ENCODE measurements around the gene NOL3. TPM values are rescaled to one million over a fixed set of nuclear protein-coding genes. Genes with fewer than 3 reads are reported as not detected.
A peak's percentile ranks its signal among the peaks of the same experiment; 100 is the strongest.

The NOL3 gene
- total and polyA plus RNA-seq, 2 of the 13 experiments (the other 11 are each of a cell fraction or from before 2014, with no cell fraction given): 5.7 to 20.5 TPM

DNA sequence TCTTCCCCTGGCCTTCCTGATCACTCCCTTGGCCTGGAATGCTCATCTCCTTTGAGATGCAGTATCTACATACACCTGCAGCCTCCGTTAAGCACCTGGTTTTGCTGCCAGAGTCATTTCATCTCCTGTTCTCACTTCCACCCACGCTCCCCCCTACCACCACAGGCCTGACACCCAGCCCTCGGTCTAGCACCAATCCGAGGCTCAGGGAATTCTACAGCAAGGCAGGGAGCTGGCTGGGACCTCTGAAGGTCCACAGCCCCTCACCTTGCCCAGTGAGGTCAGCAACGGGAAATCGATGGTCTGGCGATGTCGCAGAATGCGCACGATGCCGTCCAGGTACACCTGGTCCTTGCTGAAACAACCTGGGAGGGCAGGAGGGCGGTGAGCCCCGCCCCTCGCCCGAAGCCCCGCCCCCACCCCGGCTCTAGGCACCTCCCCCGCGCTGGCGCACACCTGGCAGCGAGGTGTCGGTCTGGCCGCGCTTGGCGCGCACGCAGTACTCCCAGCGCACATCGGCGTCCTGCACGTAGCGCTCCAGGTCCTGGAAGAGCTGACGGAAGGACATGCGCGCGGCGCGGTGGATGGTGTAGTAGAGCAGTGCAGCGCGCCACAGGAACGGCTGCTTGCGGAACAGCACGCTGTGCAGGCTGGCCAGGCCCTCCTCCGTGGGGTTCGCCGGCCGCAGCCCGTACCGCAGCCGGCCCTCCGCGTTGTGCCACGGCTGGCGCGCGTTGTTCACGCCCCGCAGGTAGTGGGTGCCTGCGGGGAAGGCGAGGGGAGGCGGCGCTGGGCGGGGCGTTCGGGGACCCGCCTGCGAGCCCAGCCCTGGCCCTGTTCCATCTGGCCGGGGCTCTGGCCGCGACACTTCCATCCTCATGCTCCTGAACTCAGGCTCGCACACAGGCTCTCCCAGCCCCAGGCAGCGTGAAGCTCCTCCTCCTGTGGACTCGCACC, 7.7 kb downstream of the NOL3 start (continued):
- TF ChIP-seq, protein P1, sequence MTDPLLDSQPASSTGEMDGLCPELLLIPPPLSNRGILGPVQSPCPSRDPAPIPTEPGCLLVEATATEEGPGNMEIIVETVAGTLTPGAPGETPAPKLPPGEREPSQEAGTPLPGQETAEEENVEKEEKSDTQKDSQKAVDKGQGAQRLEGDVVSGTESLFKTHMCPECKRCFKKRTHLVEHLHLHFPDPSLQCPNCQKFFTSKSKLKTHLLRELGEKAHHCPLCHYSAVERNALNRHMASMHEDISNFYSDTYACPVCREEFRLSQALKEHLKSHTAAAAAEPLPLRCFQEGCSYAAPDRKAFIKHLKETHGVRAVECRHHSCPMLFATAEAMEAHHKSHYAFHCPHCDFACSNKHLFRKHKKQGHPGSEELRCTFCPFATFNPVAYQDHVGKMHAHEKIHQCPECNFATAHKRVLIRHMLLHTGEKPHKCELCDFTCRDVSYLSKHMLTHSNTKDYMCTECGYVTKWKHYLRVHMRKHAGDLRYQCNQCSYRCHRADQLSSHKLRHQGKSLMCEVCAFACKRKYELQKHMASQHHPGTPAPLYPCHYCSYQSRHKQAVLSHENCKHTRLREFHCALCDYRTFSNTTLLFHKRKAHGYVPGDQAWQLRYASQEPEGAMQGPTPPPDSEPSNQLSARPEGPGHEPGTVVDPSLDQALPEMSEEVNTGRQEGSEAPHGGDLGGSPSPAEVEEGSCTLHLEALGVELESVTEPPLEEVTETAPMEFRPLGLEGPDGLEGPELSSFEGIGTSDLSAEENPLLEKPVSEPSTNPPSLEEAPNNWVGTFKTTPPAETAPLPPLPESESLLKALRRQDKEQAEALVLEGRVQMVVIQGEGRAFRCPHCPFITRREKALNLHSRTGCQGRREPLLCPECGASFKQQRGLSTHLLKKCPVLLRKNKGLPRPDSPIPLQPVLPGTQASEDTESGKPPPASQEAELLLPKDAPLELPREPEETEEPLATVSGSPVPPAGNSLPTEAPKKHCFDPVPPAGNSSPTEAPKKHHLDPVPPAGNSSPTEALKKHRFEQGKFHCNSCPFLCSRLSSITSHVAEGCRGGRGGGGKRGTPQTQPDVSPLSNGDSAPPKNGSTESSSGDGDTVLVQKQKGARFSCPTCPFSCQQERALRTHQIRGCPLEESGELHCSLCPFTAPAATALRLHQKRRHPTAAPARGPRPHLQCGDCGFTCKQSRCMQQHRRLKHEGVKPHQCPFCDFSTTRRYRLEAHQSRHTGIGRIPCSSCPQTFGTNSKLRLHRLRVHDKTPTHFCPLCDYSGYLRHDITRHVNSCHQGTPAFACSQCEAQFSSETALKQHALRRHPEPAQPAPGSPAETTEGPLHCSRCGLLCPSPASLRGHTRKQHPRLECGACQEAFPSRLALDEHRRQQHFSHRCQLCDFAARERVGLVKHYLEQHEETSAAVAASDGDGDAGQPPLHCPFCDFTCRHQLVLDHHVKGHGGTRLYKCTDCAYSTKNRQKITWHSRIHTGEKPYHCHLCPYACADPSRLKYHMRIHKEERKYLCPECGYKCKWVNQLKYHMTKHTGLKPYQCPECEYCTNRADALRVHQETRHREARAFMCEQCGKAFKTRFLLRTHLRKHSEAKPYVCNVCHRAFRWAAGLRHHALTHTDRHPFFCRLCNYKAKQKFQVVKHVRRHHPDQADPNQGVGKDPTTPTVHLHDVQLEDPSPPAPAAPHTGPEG (CRISPR knock-in tag; IDR thresholded peaks at IDR 0.05): peak; percentile 43; the same call in 1 of the 2 replicates
- TF ChIP-seq ZNF12 (CRISPR knock-in tag; IDR thresholded peaks at IDR 0.05): 0 out of 2 replicates have a peak, but pooled peaks have one; percentile 42
- TF ChIP-seq, protein P2, sequence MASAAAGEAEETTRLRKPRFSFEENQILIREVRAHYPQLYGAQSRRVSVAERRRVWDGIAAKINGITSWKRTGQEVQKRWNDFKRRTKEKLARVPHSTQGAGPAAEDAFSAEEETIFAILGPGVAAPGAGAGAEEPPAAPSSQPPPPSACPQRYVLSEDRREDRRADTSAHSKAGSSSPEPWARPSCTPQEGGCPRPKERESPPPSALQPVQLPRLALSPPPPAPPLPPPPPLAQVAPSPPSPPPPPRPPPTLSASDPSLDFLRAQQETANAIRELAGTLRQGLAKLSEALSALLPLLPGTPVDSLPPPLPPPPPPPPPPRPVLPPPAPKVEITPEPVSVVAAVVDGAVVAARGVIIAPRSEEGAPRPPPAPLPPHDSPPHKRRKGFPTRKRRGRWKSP (CRISPR knock-in tag; IDR thresholded peaks at IDR 0.05): peak; percentile 99
- TF ChIP-seq, protein P3, sequence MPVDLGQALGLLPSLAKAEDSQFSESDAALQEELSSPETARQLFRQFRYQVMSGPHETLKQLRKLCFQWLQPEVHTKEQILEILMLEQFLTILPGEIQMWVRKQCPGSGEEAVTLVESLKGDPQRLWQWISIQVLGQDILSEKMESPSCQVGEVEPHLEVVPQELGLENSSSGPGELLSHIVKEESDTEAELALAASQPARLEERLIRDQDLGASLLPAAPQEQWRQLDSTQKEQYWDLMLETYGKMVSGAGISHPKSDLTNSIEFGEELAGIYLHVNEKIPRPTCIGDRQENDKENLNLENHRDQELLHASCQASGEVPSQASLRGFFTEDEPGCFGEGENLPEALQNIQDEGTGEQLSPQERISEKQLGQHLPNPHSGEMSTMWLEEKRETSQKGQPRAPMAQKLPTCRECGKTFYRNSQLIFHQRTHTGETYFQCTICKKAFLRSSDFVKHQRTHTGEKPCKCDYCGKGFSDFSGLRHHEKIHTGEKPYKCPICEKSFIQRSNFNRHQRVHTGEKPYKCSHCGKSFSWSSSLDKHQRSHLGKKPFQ (CRISPR knock-in tag; IDR thresholded peaks at IDR 0.05; ENCODE audit: insufficient replicate concordance): no peak
- TF ChIP-seq ZBTB7B (CRISPR knock-in tag; IDR thresholded peaks at IDR 0.05): no peak
- no peak for TF ChIP-seq ZNF484 (CRISPR knock-in tag; IDR thresholded peaks at IDR 0.05; ENCODE audit: borderline replicate concordance, low read depth)
- TF ChIP-seq ZNF839 (CRISPR knock-in tag; IDR thresholded peaks at IDR 0.05; ENCODE audit: borderline replicate concordance): no peak; the same call in 1 of the 2 replicates
- no peak; the same call in 1 of the 2 replicates for TF ChIP-seq ARHGAP35 (CRISPR knock-in tag; IDR thresholded peaks at IDR 0.05; ENCODE audit: borderline replicate concordance)
- TF ChIP-seq, protein P4, sequence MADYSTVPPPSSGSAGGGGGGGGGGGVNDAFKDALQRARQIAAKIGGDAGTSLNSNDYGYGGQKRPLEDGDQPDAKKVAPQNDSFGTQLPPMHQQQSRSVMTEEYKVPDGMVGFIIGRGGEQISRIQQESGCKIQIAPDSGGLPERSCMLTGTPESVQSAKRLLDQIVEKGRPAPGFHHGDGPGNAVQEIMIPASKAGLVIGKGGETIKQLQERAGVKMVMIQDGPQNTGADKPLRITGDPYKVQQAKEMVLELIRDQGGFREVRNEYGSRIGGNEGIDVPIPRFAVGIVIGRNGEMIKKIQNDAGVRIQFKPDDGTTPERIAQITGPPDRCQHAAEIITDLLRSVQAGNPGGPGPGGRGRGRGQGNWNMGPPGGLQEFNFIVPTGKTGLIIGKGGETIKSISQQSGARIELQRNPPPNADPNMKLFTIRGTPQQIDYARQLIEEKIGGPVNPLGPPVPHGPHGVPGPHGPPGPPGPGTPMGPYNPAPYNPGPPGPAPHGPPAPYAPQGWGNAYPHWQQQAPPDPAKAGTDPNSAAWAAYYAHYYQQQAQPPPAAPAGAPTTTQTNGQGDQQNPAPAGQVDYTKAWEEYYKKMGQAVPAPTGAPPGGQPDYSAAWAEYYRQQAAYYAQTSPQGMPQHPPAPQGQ (CRISPR knock-in tag; IDR thresholded peaks at IDR 0.05; ENCODE audit: borderline replicate concordance): 0 out of 2 replicates have a peak, but pooled peaks have one; percentile 52
- peak; percentile 84 for TF ChIP-seq MYC (CRISPR knock-in tag; IDR thresholded peaks at IDR 0.05; ENCODE audit: borderline replicate concordance)
- no peak for TF ChIP-seq SSRP1 (CRISPR knock-in tag; IDR thresholded peaks at IDR 0.05)
